Stomach (tissue), 9 donors: Measurements from ENCODE around the gene AFDN. TPM values are rescaled to one million over a fixed set of nuclear protein-coding genes. Genes with fewer than 3 reads are reported as not detected.

ENCODE experiments used
- DNase-seq, 2 donors: peaks; one replicate each; pipeline versions ENCODE4 v3.0.0 to v3.0.0-alpha.2; 2013 to 2019
- H3K27ac ChIP-seq, 5 donors: fragments of 200-600 bp in 4 of 5; sonication (generic) in 4 of 5; one replicate each; pipeline ENCODE4 v1.5.1; 2013 to 2019; ENCODE audit warnings: mild to moderate bottlenecking in 1 of 5, moderate library complexity in 1 of 5
- H3K27me3 ChIP-seq, 3 donors: fragments of 200-600 bp; sonication (generic); one replicate each; pipeline ENCODE4 v1.5.1; 2017 to 2019; ENCODE audit warnings: mixed run types in 1 of 3
- H3K36me3 ChIP-seq, 4 donors: fragments of 200-600 bp; sonication (generic); 1 replicate in 3 of 4; 2 replicates in 1 of 4; pipeline ENCODE4 v1.5.1; 2016 to 2019
- H3K4me1 ChIP-seq, 4 donors: fragments of 200-600 bp; sonication (generic); one replicate each; pipeline ENCODE4 v1.5.1; 2016 to 2019
- H3K4me3 ChIP-seq, 4 donors: fragments of 200-600 bp; sonication (generic) in 3 of 4; one replicate each; pipeline ENCODE4 v1.5.1; 2016 to 2019; ENCODE audit warnings: mild to moderate bottlenecking in 1 of 4
- H3K9me3 ChIP-seq, 4 donors: fragments of 200-600 bp; sonication (generic); one replicate each; pipeline ENCODE4 v1.5.1; 2016 to 2019
- CTCF ChIP-seq, 7 experiments: fragments of 450-650 bp in 4 of 7; fragments of 200-600 bp in 3 of 7; sonication (generic) in 3 of 7; IDR thresholded peaks; one replicate each; pipeline ENCODE4 v1.5.1; 2016 to 2019; ENCODE audit warnings: antibody characterized with exemption in 7 of 7, control low read depth in 2 of 7, mild to moderate bottlenecking in 1 of 7
- EP300 ChIP-seq: sonication (generic); formaldehyde crosslinking; IDR thresholded peaks from one replicate; pipeline ENCODE4 v1.6.1; 2017; ENCODE audit warnings: antibody characterized with exemption
- POLR2A ChIP-seq, 4 donors: fragments of 450-650 bp; IDR thresholded peaks; one replicate each; pipeline ENCODE4 v1.6.1; 2016; ENCODE audit warnings: antibody characterized with exemption in 4 of 4, control low read depth in 2 of 4, mild to moderate bottlenecking in 1 of 4, moderate library complexity in 1 of 4
- POLR2AphosphoS5 ChIP-seq, 3 donors: sonication (generic); formaldehyde crosslinking; IDR thresholded peaks; one replicate each; pipeline ENCODE4 v1.6.1; 2016; ENCODE audit warnings: antibody characterized with exemption in 3 of 3
- WGBS, 5 donors: extraction: QIAGEN DNeasy Blood & Tissue Kit in 3 of 5; methylation state at CpG; one replicate each; pipeline versions ENCODE4 v1.1.5 to v1.1.7; 2013 to 2018; 5-methylcytosine and 5-hydroxymethylcytosine counted together
- intact Hi-C: fragments of 100-400 bp; cut with DNase I; formaldehyde crosslinking; loops from one replicate; pipeline ENCODE4 v1.15.1; 2023; ENCODE audit warnings: low total_unique reads
- polyA plus RNA-seq, 3 donors: library from polyadenylated mRNA; stranded (reverse); fragments of 200-250 nt; gene quantifications; one replicate each; pipeline ENCODE4 v1.2.3, GENCODE V29; 2013
- total RNA-seq, 5 donors: library from RNA; depleted of rRNA; stranded (reverse); fragments of >200 nt; gene quantifications; one replicate each; pipeline versions ENCODE4 v1.1.0 to v1.2.3, GENCODE V29; 2014 to 2016
- donor health status: healthy with polysubstance abuse.
- donor health status: Bipolar disorder and iron deficiency.
- donor health status: healthy.

The AFDN gene
- total and polyA plus RNA-seq, 8 donors = 24.8 to 521 (median 114) TPM

GRCh38 chr6:167811442-167812087 lies 15.1 kb upstream of the AFDN start:
- Histone ChIP-seq H3K36me3 (no peaks in the 10 kb centered on the region), H3K27ac (no peak overlapping the region), H3K9me3 (no peaks in the 10 kb centered on the region), H3K4me1 (no peaks in the 10 kb centered on the region), H3K27me3 (no peaks in the 10 kb centered on the region), H3K4me3 (no peak overlapping the region)
- no peak for TF ChIP-seq EP300
- no peak for TF ChIP-seq POLR2A (IDR thresholded peaks at IDR 0.05)
- no peak for TF ChIP-seq CTCF (IDR thresholded peaks at IDR 0.05)
- TF ChIP-seq POLR2AphosphoS5 (IDR thresholded peaks at IDR 0.05) = no peak
- WGBS, 5 donors = 66 to 77% (median 71%) methylated on average over 5 of the region's 5 CpGs
- intact Hi-C loops = no loop called here
- no peak for DNase-seq

- intact Hi-C loops = no loop called here
- no peak for DNase-seq
- no peak overlapping the region for H3K4me3 ChIP-seq
- H3K27ac ChIP-seq = no peak overlapping the region
- no peaks in the 10 kb centered on the region for H3K36me3 ChIP-seq
- TF ChIP-seq CTCF (IDR thresholded peaks at IDR 0.05) (no peak), POLR2A (IDR thresholded peaks at IDR 0.05) (no peak), POLR2AphosphoS5 (IDR thresholded peaks at IDR 0.05) (no peak), EP300 (no peak)
- WGBS, 5 donors = 67 to 78% (median 74%) methylated on average over 2 of the region's 2 CpGs
- no peaks in the 10 kb centered on the region for H3K4me1 ChIP-seq
- no peaks in the 10 kb centered on the region for H3K9me3 ChIP-seq
- H3K27me3 ChIP-seq = no peaks in the 10 kb centered on the region
Measured at GRCh38 chr6:167812088-167812487, 14.6 kb upstream of the AFDN start.

GRCh38 chr6:167815296-167815980 lies 11.3 kb upstream of the AFDN start:
- Histone ChIP-seq H3K36me3 (no peaks in the 10 kb centered on the region), H3K4me3 (peak overlapping the region in 1 of 4 donors; percentile 21), H3K27me3 (no peaks in the 10 kb centered on the region), H3K27ac (no peak overlapping the region), H3K4me1 (no peaks in the 10 kb centered on the region), H3K9me3 (no peaks in the 10 kb centered on the region)
- 78 to 87% (median 81%) methylated on average over 20 to 25 of the region's 25 CpGs for WGBS, 5 donors
- TF ChIP-seq CTCF (IDR thresholded peaks at IDR 0.05) (no peak), EP300 (no peak), POLR2AphosphoS5 (IDR thresholded peaks at IDR 0.05) (no peak), POLR2A (IDR thresholded peaks at IDR 0.05) (no peak)
- no peak for DNase-seq
- intact Hi-C loops = no loop called here

- no peaks in the 10 kb centered on the region for H3K4me1 ChIP-seq
- no peak for DNase-seq
- no peak overlapping the region for H3K4me3 ChIP-seq
- no peak overlapping the region for H3K27ac ChIP-seq
- intact Hi-C loops = no loop called here
- WGBS, 5 donors = 86 to 93% (median 92%) methylated on average over 4 of the region's 4 CpGs
- H3K27me3 ChIP-seq = no peaks in the 10 kb centered on the region
- no peak for TF ChIP-seq CTCF (IDR thresholded peaks at IDR 0.05)
- no peak for TF ChIP-seq EP300
- no peak for TF ChIP-seq POLR2AphosphoS5 (IDR thresholded peaks at IDR 0.05)
- no peak for TF ChIP-seq POLR2A (IDR thresholded peaks at IDR 0.05)
- H3K36me3 ChIP-seq = no peaks in the 10 kb centered on the region
- no peaks in the 10 kb centered on the region for H3K9me3 ChIP-seq
Measured at GRCh38 chr6:167817016-167817415, 9.7 kb upstream of the AFDN start.
